Right lobe of liver (tissue), 6 donors: Measurements from ENCODE around the gene OPCML. TPM values are rescaled to one million over a fixed set of nuclear protein-coding genes. Genes with fewer than 3 reads are reported as not detected.

Experiments used
- ATAC-seq, 4 donors: fragments of 200-7000 bp; cut with Tn5 transposase; one replicate each; pipeline ENCODE4 v1.9.1; 2020; ENCODE audit warnings: mild to moderate bottlenecking in 4 of 4, moderate library complexity in 4 of 4
- DNase-seq, 3 donors: peaks; one replicate each; pipeline ENCODE4 v3.0.0-alpha.2; 2020
- H3K27ac ChIP-seq, 3 donors: fragments of 200-600 bp; one replicate each; pipeline ENCODE4 v1.8.0; 2022
- H3K27me3 ChIP-seq, 2 donors: fragments of 200-600 bp; one replicate each; pipeline ENCODE4 v1.8.0; 2022
- H3K36me3 ChIP-seq, 4 donors: fragments of 200-600 bp; sonication (generic) in 1 of 4; one replicate each; pipeline versions ENCODE4 v1.5.1 to v1.8.0; 2017 to 2022; ENCODE audit warnings: control low read depth in 1 of 4
- H3K4me1 ChIP-seq, 4 donors: fragments of 200-600 bp; sonication (generic) in 1 of 4; one replicate each; pipeline versions ENCODE4 v1.5.1 to v1.8.0; 2017 to 2022; ENCODE audit warnings: control low read depth in 1 of 4
- H3K4me3 ChIP-seq, 3 donors: fragments of 200-600 bp; one replicate each; pipeline ENCODE4 v1.8.0; 2022
- H3K9me3 ChIP-seq, 4 donors: fragments of 200-600 bp; sonication (generic) in 1 of 4; one replicate each; pipeline versions ENCODE4 v1.5.1 to v1.8.0; 2017 to 2022; ENCODE audit warnings: control low read depth in 1 of 4
- CTCF ChIP-seq, 4 donors: fragments of 200-600 bp in 3 of 4; fragments of 450-650 bp in 1 of 4; IDR thresholded peaks; one replicate each; pipeline versions ENCODE4 v1.5.1 to v1.8.0; 2016 to 2022; ENCODE audit warnings: antibody characterized with exemption in 4 of 4, mild to moderate bottlenecking in 2 of 4
- POLR2A ChIP-seq: fragments of 450-650 bp; IDR thresholded peaks from one replicate; pipeline ENCODE4 v1.6.1; 2017; ENCODE audit warnings: antibody characterized with exemption, mild to moderate bottlenecking
- WGBS: methylation state at CpG from one replicate; pipeline ENCODE4 v1.1.6; 2018; ENCODE audit warnings: low coverage, low lambda C conversion rate; ENCODE audit not compliant: insufficient coverage; ENCODE audit errors: missing lambda C conversion rate; 5-methylcytosine and 5-hydroxymethylcytosine counted together
- intact Hi-C, 2 donors: fragments of 100-400 bp; cut with DNase I; formaldehyde crosslinking; loops; one replicate each; pipeline versions ENCODE4 v1.11.2 to v1.14.1; 2022
- total RNA-seq, 6 experiments: library from RNA; depleted of rRNA in 2 of 6; stranded (reverse); fragments of >200 nt in 2 of 6; fragmentation: NEBNext Ultra II Directional in 3 of 6; extraction: Animal tissue kit (Norgen Biotek cat#: 25700) in 3 of 6; gene quantifications; one replicate each; pipeline versions ENCODE4 v1.1.0 to v1.2.4, GENCODE V29; 2016 to 2023
- donor health status: DM: no; HTN: yes; CAD: no.
- donor health status: DM: no; HTN: no; CAD: no.
- donor health status: DM: no; HTN: no; CAD: no.
- donor health status: DM: no; HTN: yes; CAD: no.
- donor health status: DM: no; HTN: yes; CAD: no.

Gene OPCML
- total RNA-seq, 6 experiments from 2014 or later = 0.11 TPM; not detected in 5

GRCh38 chr11:133104009-133104744 is 428.1 kb downstream of the OPCML start:
- no peak overlapping the region for H3K27ac ChIP-seq
- intact Hi-C loops = no loop called here
- WGBS = 72% methylated on average over 4 of the region's 4 CpGs
- ATAC-seq = no peak
- H3K4me3 ChIP-seq = no peak overlapping the region
- DNase-seq = no peak
- TF ChIP-seq POLR2A (no peak), CTCF (IDR thresholded peaks at IDR 0.05) (no peak)
- H3K27me3 ChIP-seq = no peaks in the 10 kb centered on the region
- H3K4me1 ChIP-seq = no peaks in the 10 kb centered on the region
- H3K9me3 ChIP-seq = no peaks in the 10 kb centered on the region
- H3K36me3 ChIP-seq = no peaks in the 10 kb centered on the region

GRCh38 chr11:133096981-133097380 is 435.3 kb downstream of the OPCML start:
- intact Hi-C loops = no loop called here
- 75% methylated on average over 5 of the region's 5 CpGs for WGBS
- Histone ChIP-seq H3K27me3 (no peaks in the 10 kb centered on the region), H3K4me1 (no peaks in the 10 kb centered on the region), H3K36me3 (no peaks in the 10 kb centered on the region), H3K4me3 (no peak overlapping the region), H3K9me3 (no peaks in the 10 kb centered on the region), H3K27ac (no peak overlapping the region)
- no peak for TF ChIP-seq CTCF (IDR thresholded peaks at IDR 0.05)
- no peak for DNase-seq
- no peak for ATAC-seq

GRCh38 chr11:133086518-133086917 is 445.8 kb downstream of the OPCML start:
- WGBS = 44% methylated on average over 5 of the region's 5 CpGs
- no peak overlapping the region for H3K4me3 ChIP-seq
- no peak for ATAC-seq
- no peaks in the 10 kb centered on the region for H3K9me3 ChIP-seq
- TF ChIP-seq CTCF (IDR thresholded peaks at IDR 0.05) = no peak
- TF ChIP-seq POLR2A = no peak
- no peak for DNase-seq
- no peak overlapping the region for H3K27ac ChIP-seq
- no peaks in the 10 kb centered on the region for H3K27me3 ChIP-seq
- intact Hi-C loops = loop anchor here in 1 of 2 donors (10.0 kb wide), 1 partner anchor 68 kb away; no protein-coding TSS in a partner anchor
- no peaks in the 10 kb centered on the region for H3K36me3 ChIP-seq
- no peaks in the 10 kb centered on the region for H3K4me1 ChIP-seq

- Histone ChIP-seq H3K36me3 (no peaks in the 10 kb centered on the region), H3K27me3 (no peaks in the 10 kb centered on the region), H3K4me1 (no peaks in the 10 kb centered on the region), H3K27ac (no peak overlapping the region), H3K9me3 (no peaks in the 10 kb centered on the region), H3K4me3 (peak overlapping the region in 2 of 3 donors; percentile 29 to 45)
- WGBS = 2% methylated on average over 10 of the region's 71 CpGs
- ATAC-seq (peak; percentile 96 to 99 (median 98)), DNase-seq (peak; percentile 69 to 70 (median 70))
- intact Hi-C loops = loop anchor here (5.0 to 10.0 kb wide), 2 partner anchors 72 to 749 kb away; no protein-coding TSS in a partner anchor
- TF ChIP-seq POLR2A (no peak), CTCF (IDR thresholded peaks at IDR 0.05) (peak; percentile 67 to 99 (median 82))
These were observed 449.3 kb downstream of the OPCML start for GRCh38 chr11:133082841-133083488.
